IMR-90 (cell line): ENCODE data around the gene EFCAB5. TPM values are rescaled to one million over a fixed set of nuclear protein-coding genes. Genes with fewer than 3 reads are reported as not detected.

ENCODE experiments used
- ATAC-seq: fragments of 200-7000 bp; cut with Tn5 transposase; 2 replicates; pipeline ENCODE4 v1.9.1; 2020; ENCODE audit warnings: low read depth, mild to moderate bottlenecking, moderate library complexity
- BruUV-seq: library from RNA; stranded (reverse); fragments of 400-500 nt; replicated peaks from 2 replicates; lab custom pipeline; 2021; lab: Mats Ljungman, UMichigan
- CTCF ChIA-PET: fragments of 300-600 bp; formaldehyde crosslinking; extraction: SDS; loops from one replicate; lab custom pipeline; 2021; ENCODE audit warnings: antibody characterized with exemption; lab: Yijun Ruan, JAX
- POLR2A ChIA-PET: fragments of 300-600 bp; sonication (Branson Sonifier 250); formaldehyde crosslinking; loops from one replicate; lab custom pipeline; 2022; ENCODE audit warnings: antibody characterized with exemption; ENCODE audit not compliant: unreplicated experiment; lab: Charles Lee
- DNase-seq: peaks from one replicate; pipeline ENCODE4 v3.0.0; 2013
- H2AFZ ChIP-seq: replicated peaks from 2 replicates; pipeline ENCODE3; 2013; ENCODE audit warnings: low read length, mild to moderate bottlenecking; ENCODE audit not compliant: poor library complexity
- H2AK5ac ChIP-seq: 2 replicates; pipeline ENCODE4 v1.6.1; 2013; ENCODE audit warnings: low read depth, low read length, inconsistent platforms
- H2AK9ac ChIP-seq: replicated peaks from 2 replicates; pipeline ENCODE3; 2013; ENCODE audit warnings: mild to moderate bottlenecking, low read depth, low read length, moderate library complexity; ENCODE audit not compliant: poor library complexity
- H2BK120ac ChIP-seq: 2 replicates; pipeline ENCODE4 v1.6.1; 2013; ENCODE audit warnings: low read depth, low read length, inconsistent platforms
- H2BK15ac ChIP-seq: 3 replicates; pipeline ENCODE4 v1.6.1; 2013; ENCODE audit warnings: low read depth, low read length, inconsistent platforms
- H2BK20ac ChIP-seq: 2 replicates; pipeline ENCODE4 v1.6.1; 2013; ENCODE audit warnings: low read depth, mild to moderate bottlenecking, inconsistent platforms, low read length, moderate library complexity
- H2BK5ac ChIP-seq: 2 replicates; pipeline ENCODE4 v1.6.1; 2013; ENCODE audit warnings: mild to moderate bottlenecking, low read depth, low read length, inconsistent platforms; ENCODE audit not compliant: poor library complexity, severe bottlenecking
- H3K14ac ChIP-seq: replicated peaks from 2 replicates; pipeline ENCODE4 v1.6.1; 2013; ENCODE audit warnings: low read depth, low read length, inconsistent platforms
- H3K18ac ChIP-seq: 2 replicates; pipeline ENCODE4 v1.6.1; 2013; ENCODE audit warnings: low read depth, low read length, control low read depth
- H3K23ac ChIP-seq: 2 replicates; pipeline ENCODE4 v1.6.1; 2013; ENCODE audit warnings: low read depth, low read length, inconsistent platforms
- H3K27ac ChIP-seq: 2 replicates; pipeline ENCODE4 v1.5.1; 2013; ENCODE audit warnings: mild to moderate bottlenecking, control low read depth, low read length; ENCODE audit not compliant: insufficient read depth
- H3K27me3 ChIP-seq: 2 replicates; pipeline ENCODE4 v1.6.1; 2013; ENCODE audit warnings: low read length; ENCODE audit not compliant: control insufficient read depth, insufficient read depth
- H3K36me3 ChIP-seq: 2 replicates; pipeline ENCODE4 v1.6.1; 2013; ENCODE audit warnings: low read length, mixed read lengths; ENCODE audit not compliant: control insufficient read depth, insufficient read depth
- H3K4ac ChIP-seq: 2 replicates; pipeline ENCODE4 v1.6.1; 2013; ENCODE audit warnings: low read depth, low read length, inconsistent platforms
- H3K4me1 ChIP-seq: 2 replicates; pipeline ENCODE4 v1.6.1; 2013; ENCODE audit warnings: low read length, mixed read lengths; ENCODE audit not compliant: control insufficient read depth, insufficient read depth
- H3K4me2 ChIP-seq: 2 replicates; pipeline ENCODE4 v1.6.1; 2013; ENCODE audit warnings: low read depth, mild to moderate bottlenecking, control low read depth, low read length, moderate library complexity
- H3K4me3 ChIP-seq: 2 replicates; pipeline ENCODE4 v1.5.1; 2013; ENCODE audit warnings: low read depth, mild to moderate bottlenecking, control low read depth, low read length, moderate library complexity; ENCODE audit not compliant: insufficient read depth
- H3K56ac ChIP-seq: 2 replicates; pipeline ENCODE4 v1.6.1; 2013; ENCODE audit warnings: low read length, inconsistent platforms; ENCODE audit not compliant: insufficient read depth; ENCODE audit errors: extremely low read depth
- H3K79me1 ChIP-seq, 2 experiments: 2 replicates each; pipeline ENCODE4 v1.6.1; 2013; ENCODE audit warnings: low read length in 2 of 2, inconsistent platforms in 1 of 2, low read depth in 1 of 2
- H3K9ac ChIP-seq: 2 replicates; pipeline ENCODE4 v1.6.1; 2013; ENCODE audit warnings: low read depth, low read length, control low read depth
- H3K9me1 ChIP-seq: 2 replicates; pipeline ENCODE4 v1.6.1; 2013; ENCODE audit warnings: low read length, inconsistent platforms; ENCODE audit not compliant: insufficient read depth
- H3K9me3 ChIP-seq: 2 replicates; pipeline ENCODE4 v1.6.1; 2013; ENCODE audit warnings: low read length; ENCODE audit not compliant: control insufficient read depth, insufficient read depth
- H4K20me1 ChIP-seq: 2 replicates; pipeline ENCODE4 v1.6.1; 2013; ENCODE audit warnings: low read length, inconsistent platforms; ENCODE audit not compliant: insufficient read depth
- H4K5ac ChIP-seq: 2 replicates; pipeline ENCODE4 v1.6.1; 2013; ENCODE audit warnings: mild to moderate bottlenecking, low read depth, low read length, control low read depth
- H4K8ac ChIP-seq, 2 experiments: 2 replicates each; pipeline ENCODE4 v1.6.1; 2013; ENCODE audit warnings: low read depth in 2 of 2, low read length in 2 of 2, control low read depth in 1 of 2, inconsistent platforms in 1 of 2
- H4K91ac ChIP-seq: 2 replicates; pipeline ENCODE4 v1.6.1; 2013; ENCODE audit warnings: low read depth, low read length, inconsistent platforms; ENCODE audit not compliant: insufficient read depth
- BHLHE40 ChIP-seq: fragments of 150-350 bp; IDR thresholded peaks from 2 replicates; pipeline ENCODE4 v1.6.1; 2016; ENCODE audit warnings: mild to moderate bottlenecking, low read depth, low read length
- CEBPB ChIP-seq: IDR thresholded peaks from 2 replicates; pipeline ENCODE4 v1.6.1; 2012; ENCODE audit warnings: low read depth, low read length, improper control_type of control experiment
- CHD1 ChIP-seq: IDR thresholded peaks from 2 replicates; pipeline ENCODE4 v1.6.1; 2012; ENCODE audit warnings: low read depth, low read length, improper control_type of control experiment
- CTCF ChIP-seq: conservative IDR thresholded peaks from 2 replicates; pipeline ENCODE4 v1.5.1; 2012; ENCODE audit warnings: mild to moderate bottlenecking, low read depth, low read length, improper control_type of control experiment
- ELK1 ChIP-seq: fragments of 150-350 bp; IDR thresholded peaks from 2 replicates; pipeline ENCODE4 v1.6.1; 2016; ENCODE audit warnings: low read depth, mild to moderate bottlenecking, low read length, moderate library complexity, borderline replicate concordance
- FOS ChIP-seq: fragments of 150-350 bp; IDR thresholded peaks from 2 replicates; pipeline ENCODE4 v1.6.1; 2016; ENCODE audit warnings: low read depth, low read length
- MAFK ChIP-seq: IDR thresholded peaks from 2 replicates; pipeline ENCODE4 v1.6.1; 2012; ENCODE audit warnings: low read depth, low read length, improper control_type of control experiment
- MAZ ChIP-seq: IDR thresholded peaks from 2 replicates; pipeline ENCODE4 v1.6.1; 2012; ENCODE audit warnings: low read depth, mild to moderate bottlenecking, low read length, improper control_type of control experiment, moderate library complexity, borderline replicate concordance
- MXI1 ChIP-seq: IDR thresholded peaks from 2 replicates; pipeline ENCODE4 v1.6.1; 2012; ENCODE audit warnings: low read depth, mild to moderate bottlenecking, low read length, moderate library complexity, borderline replicate concordance
- NFE2L2 ChIP-seq: fragments of 150-350 bp; IDR thresholded peaks from 2 replicates; pipeline ENCODE4 v1.6.1; 2016; ENCODE audit warnings: low read depth, mild to moderate bottlenecking, low read length
- POLR2A ChIP-seq: IDR thresholded peaks from 2 replicates; pipeline ENCODE4 v1.6.1; 2012; ENCODE audit warnings: mild to moderate bottlenecking, low read depth, low read length
- RAD21 ChIP-seq: IDR thresholded peaks from 2 replicates; pipeline ENCODE4 v1.6.1; 2012; ENCODE audit warnings: low read length, improper control_type of control experiment
- RCOR1 ChIP-seq: IDR thresholded peaks from 2 replicates; pipeline ENCODE4 v1.6.1; 2012; ENCODE audit warnings: mild to moderate bottlenecking, low read length, improper control_type of control experiment; ENCODE audit not compliant: insufficient replicate concordance
- RFX5 ChIP-seq: IDR thresholded peaks from 2 replicates; pipeline ENCODE4 v1.8.0; 2012; ENCODE audit warnings: low read depth, mild to moderate bottlenecking, low read length, moderate library complexity
- SMC3 ChIP-seq: fragments of 150-350 bp; IDR thresholded peaks from 2 replicates; pipeline ENCODE4 v1.6.1; 2016; ENCODE audit warnings: low read depth, mild to moderate bottlenecking, antibody characterized with exemption, low read length, moderate library complexity
- USF2 ChIP-seq: fragments of 150-350 bp; IDR thresholded peaks from 2 replicates; pipeline ENCODE4 v1.6.1; 2017; ENCODE audit warnings: mild to moderate bottlenecking, antibody characterized with exemption, low read length, low read depth
- WGBS, 2 experiments: methylation state at CpG; one replicate each; pipeline versions ENCODE4 v1.1.5 to v1.1.7; 2013; ENCODE audit warnings: missing lambda C conversion rate in 2 of 2; ENCODE audit not compliant: insufficient read length in 1 of 2; ENCODE audit errors: extremely low coverage in 2 of 2; 5-methylcytosine and 5-hydroxymethylcytosine counted together
- dilution Hi-C: fragments of 300-500 bp; cut with HindIII; formaldehyde crosslinking; loops from one replicate; pipeline ENCODE4 v1.14.3; 2018; ENCODE audit warnings: low sequenced_read_pairs; ENCODE audit not compliant: unreplicated experiment
- in situ Hi-C: fragments of 300-500 bp; cut with MboI; formaldehyde crosslinking; loops from 3 replicates; pipeline ENCODE4 v1.14.3; 2019; ENCODE audit warnings: low sequenced_read_pairs, inconsistent platforms, mixed read lengths
- intact Hi-C: fragments of 100-400 bp; cut with micrococcal nuclease; formaldehyde crosslinking; loops from 2 replicates; pipeline ENCODE4 v1.10.0; 2022
- polyA plus RNA-seq, 3 experiments: library from polyadenylated mRNA; depleted of rRNA; stranded (reverse); fragments of >200 nt; gene quantifications; 2 replicates each; pipeline ENCODE4 v1.2.3, GENCODE V29; 2012; ENCODE audit warnings: low replicate concordance in 1 of 3
- total RNA-seq: library from RNA; depleted of rRNA; stranded (reverse); fragments of >200 nt; gene quantifications from 2 replicates; pipeline ENCODE4 v1.2.3, GENCODE V29; 2012

The EFCAB5 gene
- total and polyA plus RNA-seq, 2 of the 4 experiments (the other 2 are of a cell fraction), result 0.14 TPM; not detected in 1

GRCh38 chr17:30031214-30031869 lies 89.9 kb downstream of the EFCAB5 start:
- no CpG with 5 or more reads among the region's 4 CpGs for WGBS, 2 experiments
- Histone ChIP-seq H3K27me3 (peaks cover 8% of the 10 kb centered on the region), H3K23ac (no peak overlapping the region)

More at GRCh38 chr17:30031214-30031869, 89.9 kb downstream of the EFCAB5 start:
- H2AK9ac ChIP-seq, result no peak overlapping the region
- POLR2A ChIA-PET, result no interaction called here
- no peaks in the 10 kb centered on the region for H3K9me3 ChIP-seq
- no TSS peak for BruUV-seq
- H2AFZ ChIP-seq, result no peak overlapping the region
- in situ Hi-C loops, result loop anchor here (5.0 kb wide), 1 partner anchor 46 kb away; no protein-coding TSS in a partner anchor
- H3K9me1 ChIP-seq, result no peaks in the 10 kb centered on the region
- no peak overlapping the region for H3K18ac ChIP-seq
- no peak overlapping the region for H3K14ac ChIP-seq
- no peak overlapping the region for H2BK120ac ChIP-seq
- H3K79me1 ChIP-seq, result no peaks in the 10 kb centered on the region
- H4K8ac ChIP-seq, result no peak overlapping the region
- dilution Hi-C loops, result no loop called here
- no peak overlapping the region for H4K91ac ChIP-seq
- H3K4me3 ChIP-seq, result no peak overlapping the region
- H3K4me2 ChIP-seq, result no peak overlapping the region
- no peak overlapping the region for H3K27ac ChIP-seq
- H3K9ac ChIP-seq, result no peak overlapping the region
- CTCF ChIA-PET, result interaction anchor here (0.6 to 1.0 kb wide), 2 partner anchors 224 to 350 kb away, joined by 3 read pairs; no protein-coding TSS in a partner anchor
- H3K36me3 ChIP-seq, result no peaks in the 10 kb centered on the region
- no peak for ATAC-seq
- no peak overlapping the region for H3K4ac ChIP-seq
- H3K56ac ChIP-seq, result no peak overlapping the region
- TF ChIP-seq RAD21, result no peak
- TF ChIP-seq BHLHE40, result no peak
- TF ChIP-seq MXI1, result no peak
- no peak for TF ChIP-seq POLR2A
- no peak for TF ChIP-seq MAFK
- TF ChIP-seq RFX5, result no peak
- TF ChIP-seq ELK1, result no peak
- no peak for TF ChIP-seq MAZ
- no peak for TF ChIP-seq USF2
- TF ChIP-seq FOS, result no peak
- no peak for TF ChIP-seq SMC3
- TF ChIP-seq CEBPB, result no peak
- TF ChIP-seq CTCF, result no peak
- TF ChIP-seq RCOR1, result no peak
- TF ChIP-seq CHD1, result no peak
- TF ChIP-seq NFE2L2, result no peak
- DNase-seq, result no peak
- no peak overlapping the region for H2AK5ac ChIP-seq
- H3K4me1 ChIP-seq, result no peaks in the 10 kb centered on the region
- H2BK5ac ChIP-seq, result no peak overlapping the region
- no peaks in the 10 kb centered on the region for H4K20me1 ChIP-seq
- intact Hi-C loops, result loop anchor here (5.0 kb wide), 1 partner anchor 46 kb away; no protein-coding TSS in a partner anchor
- no peak overlapping the region for H4K5ac ChIP-seq
- H2BK15ac ChIP-seq, result no peak overlapping the region
- no peak overlapping the region for H2BK20ac ChIP-seq
